ENCODE data around the gene RNF208.

RNF208 gene

DNA sequence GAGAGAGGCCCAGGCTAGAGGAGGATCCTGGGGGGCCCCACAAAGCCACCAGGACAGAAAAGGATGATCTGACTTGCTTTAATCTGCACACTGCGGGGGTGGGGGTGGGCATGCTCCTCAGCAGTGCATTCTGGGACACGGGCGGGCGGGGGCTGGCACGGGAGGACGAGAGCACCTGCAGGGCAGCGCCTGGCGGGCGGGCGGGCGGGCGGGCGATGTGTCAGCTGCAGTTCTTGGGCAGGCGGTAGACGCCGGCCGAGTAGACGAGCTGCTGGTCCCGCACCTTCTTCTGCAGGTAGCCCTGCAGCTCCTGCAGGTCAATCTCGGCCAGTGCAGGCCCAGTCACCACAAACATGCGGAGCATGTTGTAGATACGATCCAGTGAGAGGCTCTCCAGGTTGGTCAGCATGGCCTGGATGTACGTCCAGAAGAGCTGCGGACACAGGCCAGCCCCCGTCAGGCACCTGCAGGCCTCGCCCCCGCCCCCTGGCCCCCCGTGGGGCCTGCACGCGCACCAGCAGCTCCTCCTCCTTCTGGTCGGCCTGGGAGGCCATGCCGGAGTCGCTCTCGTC is 47.2 kb downstream of the RNF208 start:
- TF ChIP-seq, protein P1, sequence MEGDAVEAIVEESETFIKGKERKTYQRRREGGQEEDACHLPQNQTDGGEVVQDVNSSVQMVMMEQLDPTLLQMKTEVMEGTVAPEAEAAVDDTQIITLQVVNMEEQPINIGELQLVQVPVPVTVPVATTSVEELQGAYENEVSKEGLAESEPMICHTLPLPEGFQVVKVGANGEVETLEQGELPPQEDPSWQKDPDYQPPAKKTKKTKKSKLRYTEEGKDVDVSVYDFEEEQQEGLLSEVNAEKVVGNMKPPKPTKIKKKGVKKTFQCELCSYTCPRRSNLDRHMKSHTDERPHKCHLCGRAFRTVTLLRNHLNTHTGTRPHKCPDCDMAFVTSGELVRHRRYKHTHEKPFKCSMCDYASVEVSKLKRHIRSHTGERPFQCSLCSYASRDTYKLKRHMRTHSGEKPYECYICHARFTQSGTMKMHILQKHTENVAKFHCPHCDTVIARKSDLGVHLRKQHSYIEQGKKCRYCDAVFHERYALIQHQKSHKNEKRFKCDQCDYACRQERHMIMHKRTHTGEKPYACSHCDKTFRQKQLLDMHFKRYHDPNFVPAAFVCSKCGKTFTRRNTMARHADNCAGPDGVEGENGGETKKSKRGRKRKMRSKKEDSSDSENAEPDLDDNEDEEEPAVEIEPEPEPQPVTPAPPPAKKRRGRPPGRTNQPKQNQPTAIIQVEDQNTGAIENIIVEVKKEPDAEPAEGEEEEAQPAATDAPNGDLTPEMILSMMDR (IDR thresholded peaks at IDR 0.05; ENCODE audit: low read length), result no peak
- no peak for TF ChIP-seq EZH2 (IDR thresholded peaks at IDR 0.05; ENCODE audit: borderline replicate concordance, low read length)

DNA sequence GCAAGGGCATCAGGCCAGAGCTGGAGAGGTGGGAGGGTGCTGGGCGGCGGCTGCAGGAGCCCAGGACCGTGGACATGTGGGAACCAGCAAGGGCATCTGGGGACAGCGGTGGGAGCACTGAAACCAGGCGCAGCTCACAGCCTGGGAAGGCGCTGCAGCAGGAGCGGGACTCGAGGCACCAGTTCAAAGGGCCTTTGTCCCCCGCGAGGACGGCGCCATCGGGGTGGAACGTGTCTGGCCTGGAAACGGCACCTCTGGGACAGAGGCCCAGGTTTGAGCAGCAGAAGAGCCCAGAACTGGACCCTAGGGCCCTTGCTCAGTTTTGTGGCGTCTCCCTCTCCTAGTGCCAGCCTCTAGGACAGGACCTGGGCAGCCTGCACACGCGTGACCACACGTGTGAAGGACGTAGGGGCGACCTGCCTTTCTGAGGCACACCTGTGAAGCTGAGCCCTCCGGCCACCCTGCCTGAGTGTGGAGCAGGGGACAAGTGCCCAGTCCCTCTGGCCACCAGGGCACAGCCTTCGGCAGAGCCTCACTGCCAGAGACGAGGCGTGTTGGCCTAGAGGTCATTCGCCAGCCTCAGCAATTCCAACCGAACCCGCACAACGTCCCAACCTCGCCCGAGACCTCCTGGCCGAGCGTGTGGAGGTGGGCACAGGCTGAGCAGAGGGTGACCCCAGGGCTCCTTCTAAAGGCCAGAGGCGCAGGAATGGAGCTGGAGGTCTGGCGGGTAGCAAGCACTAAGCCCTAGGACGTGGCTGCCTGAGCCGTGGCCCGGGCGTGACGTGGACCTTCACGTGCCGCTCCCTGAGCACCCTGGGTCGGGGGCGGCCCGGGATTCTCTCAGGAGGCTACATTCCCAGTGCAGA is 48.0 kb downstream of the RNF208 start:
- Histone ChIP-seq H3K27ac (ENCODE audit: low read depth, low read length, poor library complexity, severe bottlenecking) (no peak overlapping the region), H3K4me3 (ENCODE audit: low read depth, low read length, poor library complexity, severe bottlenecking) (no peak overlapping the region), H3K27me3 (ENCODE audit: insufficient read depth, low read length) (peaks cover 7% of the 10 kb centered on the region; the same call in 1 of the 2 replicates), H3K4me1 (ENCODE audit: insufficient read depth, low read length, severe bottlenecking) (peaks cover 20% of the 10 kb centered on the region), H3K79me2 (ENCODE audit: insufficient read depth, low read length) (no peaks in the 10 kb centered on the region), H3K9ac (ENCODE audit: low read length) (no peak overlapping the region), H3F3A (ENCODE audit: insufficient read depth, low read length) (peaks cover 4% of the 10 kb centered on the region; the same call in 1 of the 2 replicates), H3K4me2 (ENCODE audit: low read length) (peak overlapping the region; percentile 20; the same call in 1 of the 2 replicates), H2AFZ (ENCODE audit: low read length) (no peak overlapping the region), H4K20me1 (ENCODE audit: insufficient read depth, low read length) (no peaks in the 10 kb centered on the region), H3K9me3 (ENCODE audit: low read length) (no peaks in the 10 kb centered on the region), H3K36me3 (ENCODE audit: insufficient read depth, low read length) (no peaks in the 10 kb centered on the region), H3K9me2 (ENCODE audit: low read depth, low read length) (no peaks in the 10 kb centered on the region)
- no peak for TF ChIP-seq EZH2 (IDR thresholded peaks at IDR 0.05; ENCODE audit: borderline replicate concordance, low read length)
- TF ChIP-seq, protein P1 (IDR thresholded peaks at IDR 0.05; ENCODE audit: low read length), result no peak

More for the DNA sequence above, 47.2 kb downstream of the RNF208 start:
- Histone ChIP-seq H3K9me2 (ENCODE audit: low read depth, low read length) (no peaks in the 10 kb centered on the region), H4K20me1 (ENCODE audit: insufficient read depth, low read length) (no peaks in the 10 kb centered on the region), H3F3A (ENCODE audit: insufficient read depth, low read length) (peaks cover 4% of the 10 kb centered on the region; the same call in 1 of the 2 replicates), H2AFZ (ENCODE audit: low read length) (no peak overlapping the region), H3K9me3 (ENCODE audit: low read length) (no peaks in the 10 kb centered on the region), H3K36me3 (ENCODE audit: insufficient read depth, low read length) (peaks cover 4% of the 10 kb centered on the region; the same call in 1 of the 2 replicates), H3K4me1 (ENCODE audit: insufficient read depth, low read length, severe bottlenecking) (peaks cover 17% of the 10 kb centered on the region), H3K79me2 (ENCODE audit: insufficient read depth, low read length) (no peaks in the 10 kb centered on the region), H3K9ac (ENCODE audit: low read length) (no peak overlapping the region), H3K4me3 (ENCODE audit: low read depth, low read length, poor library complexity, severe bottlenecking) (no peak overlapping the region), H3K27ac (ENCODE audit: low read depth, low read length, poor library complexity, severe bottlenecking) (no peak overlapping the region), H3K4me2 (ENCODE audit: low read length) (peak overlapping the region; percentile 20; the same call in 1 of the 2 replicates), H3K27me3 (ENCODE audit: insufficient read depth, low read length) (peaks cover 7% of the 10 kb centered on the region; the same call in 1 of the 2 replicates)

DNA sequence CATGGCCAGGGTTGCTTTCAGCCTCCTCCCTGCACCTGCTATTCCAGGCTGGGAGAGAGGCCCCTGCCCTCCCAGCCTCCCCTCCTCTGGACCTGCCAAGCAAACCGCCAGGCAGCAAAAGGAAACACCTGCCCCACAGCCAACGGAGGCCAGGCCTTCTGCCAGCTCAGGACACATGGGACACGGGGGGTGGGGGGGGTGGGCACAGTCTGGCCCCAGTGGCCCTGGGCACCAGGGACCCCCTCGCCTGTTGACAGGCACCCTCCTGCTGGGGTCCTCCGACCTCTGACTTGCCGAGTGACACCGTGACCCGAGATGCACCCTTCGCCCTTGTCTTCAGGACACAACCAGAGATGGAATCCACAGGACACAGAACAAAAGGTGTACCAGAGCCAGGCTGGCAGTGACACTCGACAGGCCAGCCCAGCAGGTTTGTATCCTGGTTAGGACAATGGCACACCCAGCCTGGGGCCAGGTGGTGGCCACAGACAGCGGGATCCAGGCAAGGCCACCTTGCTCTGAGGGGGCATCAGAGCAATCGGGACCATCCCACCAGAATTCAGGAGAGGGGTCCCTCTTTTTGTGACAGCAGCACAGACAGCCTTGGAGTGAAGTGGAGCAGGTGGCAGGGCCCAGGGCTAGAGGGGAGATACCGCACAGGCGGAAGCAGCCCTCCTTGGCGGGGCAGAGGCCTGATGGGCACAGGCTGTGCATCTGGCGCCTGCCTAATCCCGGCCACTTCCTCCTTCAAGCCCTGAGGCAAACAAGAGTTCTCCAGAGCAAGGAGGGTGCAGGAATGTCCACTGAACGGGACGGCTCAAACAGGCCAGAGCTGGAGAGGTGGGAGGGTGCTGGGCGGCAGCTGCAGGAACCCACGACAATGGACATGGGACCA is 48.9 kb downstream of the RNF208 start:
- Histone ChIP-seq H4K20me1 (ENCODE audit: insufficient read depth, low read length) (no peaks in the 10 kb centered on the region), H3K9ac (ENCODE audit: low read length) (no peak overlapping the region), H3K4me1 (ENCODE audit: insufficient read depth, low read length, severe bottlenecking) (peaks cover 21% of the 10 kb centered on the region), H3K27me3 (ENCODE audit: insufficient read depth, low read length) (peaks cover 7% of the 10 kb centered on the region; the same call in 1 of the 2 replicates), H3K9me2 (ENCODE audit: low read depth, low read length) (no peaks in the 10 kb centered on the region), H3K27ac (ENCODE audit: low read depth, low read length, poor library complexity, severe bottlenecking) (no peak overlapping the region), H3F3A (ENCODE audit: insufficient read depth, low read length) (peaks cover 4% of the 10 kb centered on the region; the same call in 1 of the 2 replicates), H2AFZ (ENCODE audit: low read length) (no peak overlapping the region), H3K9me3 (ENCODE audit: low read length) (no peaks in the 10 kb centered on the region), H3K79me2 (ENCODE audit: insufficient read depth, low read length) (no peaks in the 10 kb centered on the region), H3K4me3 (ENCODE audit: low read depth, low read length, poor library complexity, severe bottlenecking) (no peak overlapping the region), H3K36me3 (ENCODE audit: insufficient read depth, low read length) (no peaks in the 10 kb centered on the region), H3K4me2 (ENCODE audit: low read length) (no peak overlapping the region)
- TF ChIP-seq, protein P1 (IDR thresholded peaks at IDR 0.05; ENCODE audit: low read length), result no peak
- TF ChIP-seq EZH2 (IDR thresholded peaks at IDR 0.05; ENCODE audit: borderline replicate concordance, low read length), result no peak
